Measurements from ENCODE around the gene AHNAK2. TPM values are rescaled to one million over a fixed set of nuclear protein-coding genes. Genes with fewer than 3 reads are reported as not detected.
"Not testable (repeated sequence)": the region's sequence is repeated elsewhere in the genome, so short reads cannot be mapped to it uniquely, and the experiment has no call there.

The AHNAK2 gene
- total RNA-seq, 2 donors from 2014 or later = 5.1 to 21.5 TPM

DNA sequence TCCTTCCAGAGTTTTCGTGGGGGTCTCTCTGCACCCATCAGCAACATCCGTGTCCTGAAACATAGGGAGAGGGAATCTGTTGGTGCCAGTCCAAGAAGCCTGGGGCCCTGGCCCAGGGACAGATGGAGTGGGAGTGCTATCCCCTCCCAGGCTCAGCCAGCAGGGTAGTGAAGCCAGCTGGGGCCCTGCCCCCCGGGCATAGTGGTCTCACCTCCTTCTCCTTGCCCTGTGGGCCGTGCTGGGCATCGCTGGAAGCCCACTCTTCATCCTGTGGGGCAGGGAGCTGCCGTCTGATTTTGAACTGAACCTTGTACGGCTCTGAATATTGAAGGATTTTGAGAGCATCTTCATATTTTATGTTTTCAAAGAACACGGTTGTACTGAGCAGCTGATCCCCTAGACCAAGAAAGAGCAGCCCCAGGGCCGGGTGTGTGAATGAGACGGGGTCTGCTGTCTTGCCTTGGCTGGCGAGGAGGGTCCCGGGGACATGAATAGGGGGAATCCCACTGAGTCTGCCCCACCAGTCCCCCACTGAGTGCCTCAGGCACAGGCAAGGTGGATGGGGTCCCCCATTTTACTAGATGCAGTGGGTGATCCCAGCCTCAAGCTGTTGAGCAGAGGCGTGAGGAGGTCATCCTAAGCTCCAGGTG, 23.3 kb downstream of the AHNAK2 start:
- TF ChIP-seq, protein P1, sequence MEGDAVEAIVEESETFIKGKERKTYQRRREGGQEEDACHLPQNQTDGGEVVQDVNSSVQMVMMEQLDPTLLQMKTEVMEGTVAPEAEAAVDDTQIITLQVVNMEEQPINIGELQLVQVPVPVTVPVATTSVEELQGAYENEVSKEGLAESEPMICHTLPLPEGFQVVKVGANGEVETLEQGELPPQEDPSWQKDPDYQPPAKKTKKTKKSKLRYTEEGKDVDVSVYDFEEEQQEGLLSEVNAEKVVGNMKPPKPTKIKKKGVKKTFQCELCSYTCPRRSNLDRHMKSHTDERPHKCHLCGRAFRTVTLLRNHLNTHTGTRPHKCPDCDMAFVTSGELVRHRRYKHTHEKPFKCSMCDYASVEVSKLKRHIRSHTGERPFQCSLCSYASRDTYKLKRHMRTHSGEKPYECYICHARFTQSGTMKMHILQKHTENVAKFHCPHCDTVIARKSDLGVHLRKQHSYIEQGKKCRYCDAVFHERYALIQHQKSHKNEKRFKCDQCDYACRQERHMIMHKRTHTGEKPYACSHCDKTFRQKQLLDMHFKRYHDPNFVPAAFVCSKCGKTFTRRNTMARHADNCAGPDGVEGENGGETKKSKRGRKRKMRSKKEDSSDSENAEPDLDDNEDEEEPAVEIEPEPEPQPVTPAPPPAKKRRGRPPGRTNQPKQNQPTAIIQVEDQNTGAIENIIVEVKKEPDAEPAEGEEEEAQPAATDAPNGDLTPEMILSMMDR (IDR thresholded peaks at IDR 0.05) = no peak
- Histone ChIP-seq H3K4me1 (no peaks in the 10 kb centered on the region), H3K9me3 (no peaks in the 10 kb centered on the region), H3K27ac (no peak overlapping the region), H3K9ac (ENCODE audit: low read depth in 2 of 2, low read length in 2 of 2) (no peak overlapping the region), H3K4me3 (no peak overlapping the region), H3K27me3 (no peaks in the 10 kb centered on the region), H3K36me3 (no peaks in the 10 kb centered on the region)
- no peak for DNase-seq
- intact Hi-C loops (cut with DNase I) = no loop called here

DNA sequence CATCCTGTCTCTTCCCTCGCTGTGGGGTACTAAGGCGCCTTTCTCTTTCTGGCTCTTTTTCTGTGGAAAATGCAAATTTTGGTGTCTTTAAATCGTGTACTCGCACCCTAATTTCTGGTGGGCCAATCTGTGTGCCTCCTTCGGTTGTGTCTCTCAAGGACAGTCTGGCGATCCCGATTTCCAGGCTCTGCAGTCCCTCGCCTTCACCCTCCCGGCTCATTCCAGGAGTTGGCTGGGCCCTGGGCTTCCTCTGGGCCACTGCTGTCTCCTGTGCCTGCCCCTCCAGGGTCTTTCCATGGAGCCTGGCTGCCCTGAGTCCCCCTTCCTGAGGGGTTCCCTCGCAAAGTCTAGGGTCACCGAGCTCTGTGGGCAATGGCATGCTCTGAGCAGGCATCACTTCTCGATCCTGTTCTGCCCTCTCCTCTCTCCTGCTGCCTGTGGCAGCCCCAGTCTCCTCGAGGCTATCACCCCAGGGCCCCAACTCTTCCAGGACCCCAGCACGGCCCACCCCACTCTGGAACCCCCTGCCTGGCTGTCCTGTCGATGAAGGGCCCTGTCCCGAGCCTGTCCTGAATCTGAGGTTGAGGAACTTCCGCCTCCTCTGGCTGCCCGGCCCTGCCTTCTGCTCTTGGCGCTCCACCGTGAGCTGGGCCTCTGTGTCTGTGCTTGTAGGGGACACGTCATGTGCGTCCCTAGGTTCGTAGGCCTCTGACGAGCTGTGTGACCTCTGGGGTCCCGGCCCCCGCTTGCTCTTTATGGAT, 24.1 kb downstream of the AHNAK2 start:
- no peak for DNase-seq
- Histone ChIP-seq H3K4me3 (no peak overlapping the region), H3K9ac (ENCODE audit: low read depth in 2 of 2, low read length in 2 of 2) (no peak overlapping the region), H3K27me3 (no peaks in the 10 kb centered on the region), H3K9me3 (no peaks in the 10 kb centered on the region), H3K4me1 (no peaks in the 10 kb centered on the region), H3K36me3 (no peaks in the 10 kb centered on the region), H3K27ac (no peak overlapping the region)
- intact Hi-C loops (cut with DNase I) = no loop called here
- TF ChIP-seq, protein P1 (IDR thresholded peaks at IDR 0.05) = no peak

DNA sequence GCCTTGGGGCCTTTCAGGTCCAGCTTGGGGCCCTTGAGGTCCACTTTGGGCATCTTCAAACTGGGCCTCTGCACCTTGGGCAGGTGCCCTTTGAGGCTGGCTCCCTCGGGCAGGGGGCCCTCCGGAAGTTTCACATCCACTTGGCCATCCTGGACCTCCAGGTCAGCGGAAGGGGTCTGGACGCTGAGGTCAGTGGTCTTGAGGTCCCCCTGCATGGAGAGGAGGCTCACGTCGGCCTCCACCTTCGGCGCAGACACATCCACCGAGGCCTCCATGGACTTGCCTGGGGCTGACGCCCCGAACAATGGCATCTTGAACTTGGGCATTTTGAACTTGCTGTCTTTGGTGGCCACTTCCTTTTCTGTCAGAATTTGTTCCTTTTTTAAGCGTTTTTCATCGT, 25.1 kb downstream of the AHNAK2 start:
- no peak for DNase-seq

DNA sequence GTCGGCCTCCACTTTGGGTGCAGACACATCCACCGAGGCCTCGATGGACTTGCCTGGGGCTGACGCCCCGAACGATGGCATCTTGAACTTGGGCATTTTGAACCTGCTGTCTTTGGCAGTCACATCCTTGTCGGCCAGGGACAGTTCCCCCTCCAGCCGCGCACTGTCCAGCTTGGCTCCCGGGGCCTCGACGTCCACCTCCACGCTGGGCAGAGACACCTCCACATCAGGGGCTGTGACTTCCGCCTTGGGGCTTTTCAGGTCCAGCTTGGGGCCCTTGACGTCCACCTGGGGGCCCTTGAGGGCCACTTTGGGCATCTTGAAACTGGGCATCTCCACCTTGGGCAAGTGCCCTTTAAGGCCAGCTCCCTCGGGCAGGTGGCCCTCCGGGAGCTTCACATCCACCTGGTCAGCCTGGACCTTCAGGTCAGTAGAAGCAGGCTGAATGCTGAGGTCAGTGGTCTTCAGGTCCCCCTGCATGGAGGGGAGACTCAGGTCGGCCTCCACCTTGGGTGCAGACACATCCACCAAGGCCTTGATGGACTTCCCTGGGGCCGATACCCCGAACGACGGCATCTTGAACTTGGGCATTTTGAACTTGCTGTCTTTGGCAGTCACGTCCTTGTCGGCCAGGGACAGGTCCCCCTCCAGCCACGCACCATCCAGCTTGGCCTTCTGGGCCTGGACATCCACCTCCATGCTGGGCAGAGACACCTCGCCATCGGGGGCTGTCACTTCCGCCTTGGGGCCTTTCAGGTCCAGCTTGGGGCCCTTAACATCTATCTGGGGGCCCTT, 26.1 kb downstream of the AHNAK2 start:
- intact Hi-C loops (cut with DNase I); H3K27ac ChIP-seq; H3K4me1 ChIP-seq; H3K9me3 ChIP-seq; DNase-seq; H3K9ac ChIP-seq (ENCODE audit: low read depth in 2 of 2, low read length in 2 of 2); H3K4me3 ChIP-seq; H3K36me3 ChIP-seq; H3K27me3 ChIP-seq: not testable (repeated sequence)

More for the DNA sequence above, 25.1 kb downstream of the AHNAK2 start:
- Histone ChIP-seq H3K27ac (no peak overlapping the region), H3K4me1 (no peaks in the 10 kb centered on the region), H3K9ac (ENCODE audit: low read depth in 2 of 2, low read length in 2 of 2) (no peak overlapping the region), H3K4me3 (no peak overlapping the region), H3K27me3 (no peaks in the 10 kb centered on the region), H3K9me3 (no peaks in the 10 kb centered on the region), H3K36me3 (no peaks in the 10 kb centered on the region)
- TF ChIP-seq, protein P1 (IDR thresholded peaks at IDR 0.05) = no peak
- intact Hi-C loops (cut with DNase I) = no loop called here

DNA sequence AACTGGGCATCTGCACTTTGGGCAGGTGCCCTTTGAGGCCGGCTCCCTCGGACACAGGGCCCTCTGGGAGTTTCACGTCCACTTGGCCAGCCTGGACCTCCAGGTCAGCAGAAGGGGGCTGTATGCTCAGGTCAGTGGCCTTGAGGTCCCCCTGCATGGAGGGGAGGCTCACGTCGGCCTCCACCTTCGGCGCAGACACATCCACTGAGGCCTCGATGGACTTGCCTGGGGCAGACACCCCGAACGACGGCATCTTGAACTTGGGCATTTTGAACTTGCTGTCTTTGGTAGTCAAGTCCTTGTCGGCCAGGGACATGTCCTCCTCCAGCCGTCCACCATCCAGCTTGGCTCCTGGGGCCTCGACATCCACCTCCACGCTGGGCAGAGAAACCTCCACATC, 27.5 kb downstream of the AHNAK2 start:
- H3K27ac ChIP-seq; H3K9me3 ChIP-seq; H3K9ac ChIP-seq (ENCODE audit: low read depth in 2 of 2, low read length in 2 of 2); H3K27me3 ChIP-seq; H3K36me3 ChIP-seq; intact Hi-C loops (cut with DNase I); DNase-seq; H3K4me3 ChIP-seq; H3K4me1 ChIP-seq: not testable (repeated sequence)

DNA sequence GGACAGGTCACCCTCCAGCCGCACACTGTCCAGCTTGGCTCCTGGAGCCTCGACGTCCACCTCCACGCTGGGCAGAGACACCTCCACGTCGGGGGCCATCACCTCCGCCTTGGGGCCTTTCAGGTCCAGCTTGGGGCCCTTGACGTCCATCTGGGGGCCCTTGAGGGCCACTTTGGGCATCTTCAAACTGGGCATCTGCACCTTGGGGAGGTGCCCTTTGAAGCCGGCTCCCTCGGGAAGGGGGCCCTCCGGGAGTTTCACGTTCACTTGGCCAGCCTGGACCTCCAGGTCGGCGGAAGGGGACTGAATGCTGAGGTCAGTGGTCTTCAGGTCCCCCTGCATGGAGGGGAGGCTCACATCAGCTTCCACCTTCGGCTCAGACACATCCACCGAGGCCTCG, 28.2 kb downstream of the AHNAK2 start:
- H3K4me3 ChIP-seq = no peak overlapping the region
- H3K4me1 ChIP-seq = no peaks in the 10 kb centered on the region
- H3K36me3 ChIP-seq = no peaks in the 10 kb centered on the region
- intact Hi-C loops (cut with DNase I) = no loop called here
- no peak overlapping the region for H3K27ac ChIP-seq
- no peaks in the 10 kb centered on the region for H3K9me3 ChIP-seq
- TF ChIP-seq, protein P1 (IDR thresholded peaks at IDR 0.05) = no peak
- no peak for DNase-seq
- H3K9ac ChIP-seq (ENCODE audit: low read depth in 2 of 2, low read length in 2 of 2) = no peak overlapping the region
- H3K27me3 ChIP-seq = no peaks in the 10 kb centered on the region

GRCh38 chr14:104949406-104949955, 28.7 kb downstream of the AHNAK2 start:
- H3K36me3 ChIP-seq; H3K27me3 ChIP-seq; H3K4me3 ChIP-seq; intact Hi-C loops (cut with DNase I); H3K9me3 ChIP-seq; H3K4me1 ChIP-seq; DNase-seq; H3K27ac ChIP-seq; H3K9ac ChIP-seq (ENCODE audit: low read depth in 2 of 2, low read length in 2 of 2): not testable (repeated sequence)

Measured in colonic mucosa (tissue), 4 donors.